Uterus (tissue), 2 donors: ENCODE measurements around the gene PHLPP1.

Experiments used
- CTCF ChIP-seq, 4 experiments: fragments of 200-600 bp in 2 of 4; fragments of 450-650 bp in 2 of 4; sonication (generic) in 2 of 4; IDR thresholded peaks; one replicate each; pipeline ENCODE4 v1.5.1; 2016 to 2019; ENCODE audit warnings: antibody characterized with exemption in 4 of 4, mild to moderate bottlenecking in 2 of 4, moderate library complexity in 1 of 4
- POLR2A ChIP-seq, 2 donors: fragments of 450-650 bp; IDR thresholded peaks; one replicate each; pipeline ENCODE4 v1.6.1; 2016; ENCODE audit warnings: antibody characterized with exemption in 2 of 2, mild to moderate bottlenecking in 1 of 2, moderate library complexity in 1 of 2

GRCh38 chr18:62771494-62772270 is 56.3 kb downstream of the PHLPP1 start:
- TF ChIP-seq CTCF (IDR thresholded peaks at IDR 0.05) (no peak), POLR2A (IDR thresholded peaks at IDR 0.05) (no peak)
